HL-60 (cell line): ENCODE results near the gene POLD2.

ENCODE experiments used
- CTCF ChIP-seq: IDR thresholded peaks from one replicate; pipeline ENCODE4 v1.5.1; 2011; ENCODE audit warnings: low read length, control low read depth, inconsistent platforms; ENCODE audit not compliant: insufficient read depth
- GABPA ChIP-seq: IDR thresholded peaks from 2 replicates; pipeline ENCODE4 v1.6.1; 2012; ENCODE audit warnings: low read depth
- POLR2AphosphoS5 ChIP-seq: IDR thresholded peaks from 2 replicates; pipeline ENCODE4 v1.6.1; 2012; ENCODE audit warnings: low read depth
- SPI1 ChIP-seq: IDR thresholded peaks from 2 replicates; pipeline ENCODE4 v1.6.1; 2012; ENCODE audit warnings: low read depth, mild to moderate bottlenecking, borderline replicate concordance

GRCh38 chr7:44150966-44151941 lies 27.9 kb upstream of the POLD2 start:
- TF ChIP-seq CTCF (no peak), GABPA (no peak), POLR2AphosphoS5 (no peak), SPI1 (no peak)
